Right atrium auricular region (tissue), 2 donors: ENCODE data around the gene GSC2. TPM values are rescaled to one million over a fixed set of nuclear protein-coding genes. Genes with fewer than 3 reads are reported as not detected.

Experiments
- DNase-seq: peaks from one replicate; pipeline ENCODE4 v3.0.0-alpha.2; 2019; ENCODE audit warnings: low spot score
- H3K27ac ChIP-seq, 2 donors: fragments of 200-600 bp; sonication (generic); 1 replicate in 1 of 2; 2 replicates in 1 of 2; pipeline ENCODE4 v1.5.1; 2016 to 2019
- H3K27me3 ChIP-seq, 2 donors: fragments of 200-600 bp; sonication (generic); one replicate each; pipeline versions ENCODE4 v1.5.1 to v1.6.0; 2017 to 2019
- H3K36me3 ChIP-seq: fragments of 200-600 bp; sonication (generic); one replicate; pipeline ENCODE4 v1.5.1; 2016
- H3K4me1 ChIP-seq, 2 donors: fragments of 200-600 bp; sonication (generic); one replicate each; pipeline versions ENCODE4 v1.5.1 to v1.6.0; 2017 to 2019
- H3K4me3 ChIP-seq, 2 donors: fragments of 200-600 bp; sonication (generic); 1 replicate in 1 of 2; 2 replicates in 1 of 2; pipeline ENCODE4 v1.5.1; 2017 to 2019; ENCODE audit warnings: mild to moderate bottlenecking in 1 of 2, moderate library complexity in 1 of 2
- H3K9me3 ChIP-seq, 2 donors: fragments of 200-600 bp; sonication (generic); one replicate each; pipeline ENCODE4 v1.5.1; 2019
- CTCF ChIP-seq, 2 donors: fragments of 200-600 bp; sonication (generic); IDR thresholded peaks; one replicate each; pipeline ENCODE4 v1.5.1; 2019; ENCODE audit warnings: antibody characterized with exemption in 2 of 2
- total RNA-seq, 2 donors: library from RNA; depleted of rRNA; stranded (reverse); fragments of >200 nt; gene quantifications; one replicate each; pipeline ENCODE4 v1.1.0, GENCODE V29; 2016

Gene GSC2
- total RNA-seq, 2 donors from 2014 or later = not detected

GRCh38 chr22:19150482-19151328, 613 bp upstream of the GSC2 start:
- H3K36me3 ChIP-seq = no peaks in the 10 kb centered on the region
- H3K4me3 ChIP-seq = no peak overlapping the region
- H3K4me1 ChIP-seq = peaks cover 0 to 9% of the 10 kb centered on the region in 2 donors
- TF ChIP-seq CTCF (IDR thresholded peaks at IDR 0.05) = no peak
- no peak overlapping the region for H3K27ac ChIP-seq
- no peak for DNase-seq
- H3K27me3 ChIP-seq = peaks cover 4 to 19% of the 10 kb centered on the region in 2 donors
- H3K9me3 ChIP-seq = no peaks in the 10 kb centered on the region

GRCh38 chr22:19149047-19149883, 827 bp downstream of the GSC2 start:
- no peak for DNase-seq
- no peak for TF ChIP-seq CTCF (IDR thresholded peaks at IDR 0.05)
- H3K9me3 ChIP-seq = no peaks in the 10 kb centered on the region
- no peak overlapping the region for H3K27ac ChIP-seq
- H3K36me3 ChIP-seq = no peaks in the 10 kb centered on the region
- H3K4me1 ChIP-seq = peaks cover 0 to 9% of the 10 kb centered on the region in 2 donors
- peak overlapping the region in 1 of 2 donors; percentile 41 for H3K4me3 ChIP-seq
- H3K27me3 ChIP-seq = peaks cover 4 to 19% of the 10 kb centered on the region in 2 donors

- Histone ChIP-seq H3K9me3 (no peaks in the 10 kb centered on the region), H3K36me3 (no peaks in the 10 kb centered on the region), H3K4me3 (no peak overlapping the region), H3K27ac (no peak overlapping the region), H3K27me3 (peaks cover 4 to 19% of the 10 kb centered on the region in 2 donors), H3K4me1 (peaks cover 0 to 17% of the 10 kb centered on the region in 2 donors)
- no peak for DNase-seq
- TF ChIP-seq CTCF (IDR thresholded peaks at IDR 0.05) = no peak
Observed at GRCh38 chr22:19148417-19149046, 1.6 kb downstream of the GSC2 start.

GRCh38 chr22:19147195-19147780, 2.8 kb downstream of the GSC2 start:
- H3K27ac ChIP-seq = no peak overlapping the region
- no peaks in the 10 kb centered on the region for H3K9me3 ChIP-seq
- DNase-seq = no peak
- peaks cover 4 to 19% of the 10 kb centered on the region in 2 donors for H3K27me3 ChIP-seq
- H3K4me1 ChIP-seq = peaks cover 0 to 20% of the 10 kb centered on the region in 2 donors
- no peak overlapping the region for H3K4me3 ChIP-seq
- peaks cover 4% of the 10 kb centered on the region for H3K36me3 ChIP-seq
- no peak for TF ChIP-seq CTCF (IDR thresholded peaks at IDR 0.05)

- H3K9me3 ChIP-seq = no peaks in the 10 kb centered on the region
- no peak for DNase-seq
- peaks cover 13% of the 10 kb centered on the region for H3K36me3 ChIP-seq
- peaks cover 4 to 19% of the 10 kb centered on the region in 2 donors for H3K27me3 ChIP-seq
- H3K4me1 ChIP-seq = peaks cover 0 to 20% of the 10 kb centered on the region in 2 donors
- no peak for TF ChIP-seq CTCF (IDR thresholded peaks at IDR 0.05)
- H3K4me3 ChIP-seq = no peak overlapping the region
- no peak overlapping the region for H3K27ac ChIP-seq
Observed at GRCh38 chr22:19146215-19146968, 3.7 kb downstream of the GSC2 start.
